Measurements from ENCODE around the gene SOX13. TPM values are rescaled to one million over a fixed set of nuclear protein-coding genes. Genes with fewer than 3 reads are reported as not detected.
"Not testable (repeated sequence)": the region's sequence is repeated elsewhere in the genome, so short reads cannot be mapped to it uniquely, and the experiment has no call there.

SOX13 gene
- total and polyA plus RNA-seq, 12 donors: 7.3 to 18.6 (median 12.1) TPM

DNA sequence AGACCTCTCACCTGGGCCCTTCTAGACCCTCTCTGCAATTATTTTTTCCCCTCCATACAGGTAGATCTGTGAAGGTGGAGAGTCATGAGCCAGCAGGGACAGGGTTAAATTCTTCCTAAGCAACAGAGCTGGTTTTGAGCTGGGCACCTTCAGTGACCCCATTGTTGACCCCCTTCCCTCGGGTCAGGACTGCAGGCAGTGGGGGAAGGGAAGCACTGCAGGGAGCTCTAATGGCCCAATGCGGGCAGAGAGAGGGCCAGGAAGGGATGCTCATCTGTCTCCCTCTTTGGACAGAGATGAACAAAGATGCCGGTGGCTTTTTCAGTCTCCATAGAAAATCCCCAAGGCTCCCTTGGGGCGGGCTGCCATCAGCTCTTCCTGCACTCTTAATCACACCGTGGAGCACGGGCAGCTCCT is 21.4 kb downstream of the SOX13 start:
- no peak for DNase-seq
- no peaks in the 10 kb centered on the region for H3K36me3 ChIP-seq
- no peaks in the 10 kb centered on the region for H3K27me3 ChIP-seq
- H3K4me3 ChIP-seq: no peak overlapping the region
- H3K4me1 ChIP-seq: peaks cover 0 to 90% (median 48%) of the 10 kb centered on the region in 9 donors
- TF ChIP-seq CTCF (IDR thresholded peaks at IDR 0.05): no peak
- peak in 5 of 8 donors; percentile 6 to 41 (median 18) for ATAC-seq
- WGBS, 2 donors: 32 to 46% methylated on average over 6 of the region's 6 CpGs
- intact Hi-C loops (cut with DNase I): loop anchor here in 1 of 10 donors (2.0 kb wide), 1 partner anchor 20 kb away; no protein-coding TSS in a partner anchor
- H3K27ac ChIP-seq: peak overlapping the region in 3 of 10 donors; percentile 33 to 62 (median 34)
- H3K9me3 ChIP-seq: no peaks in the 10 kb centered on the region

- H3K4me1 ChIP-seq: peaks cover 0 to 90% (median 41%) of the 10 kb centered on the region in 9 donors
- ATAC-seq (peak in 7 of 8 donors; percentile 43 to 80 (median 65)), DNase-seq (peak in 1 of 2 donors; percentile 39)
- no peak overlapping the region for H3K4me3 ChIP-seq
- TF ChIP-seq CTCF (IDR thresholded peaks at IDR 0.05): no peak
- no peaks in the 10 kb centered on the region for H3K9me3 ChIP-seq
- intact Hi-C loops (cut with DNase I): loop anchor here in 1 of 10 donors (2.0 kb wide), 1 partner anchor 20 kb away; no protein-coding TSS in a partner anchor
- H3K27ac ChIP-seq: peak overlapping the region in 4 of 10 donors; percentile 22 to 62 (median 37)
- 68% methylated on average over 15 of the region's 15 CpGs for WGBS, 2 donors
- H3K27me3 ChIP-seq: no peaks in the 10 kb centered on the region
- H3K36me3 ChIP-seq: no peaks in the 10 kb centered on the region
Observed at GRCh38 chr1:204094856-204095634, 22.1 kb downstream of the SOX13 start.

GRCh38 chr1:204096931-204097330 is 24.0 kb downstream of the SOX13 start:
- no peak overlapping the region for H3K27ac ChIP-seq
- H3K36me3 ChIP-seq: no peaks in the 10 kb centered on the region
- intact Hi-C loops (cut with DNase I): no loop called here
- ATAC-seq (no peak), DNase-seq (no peak)
- no peaks in the 10 kb centered on the region for H3K9me3 ChIP-seq
- TF ChIP-seq CTCF (IDR thresholded peaks at IDR 0.05): no peak
- H3K27me3 ChIP-seq: no peaks in the 10 kb centered on the region
- 61 to 67% methylated on average over 3 of the region's 3 CpGs for WGBS, 2 donors
- H3K4me1 ChIP-seq: peaks cover 0 to 90% (median 43%) of the 10 kb centered on the region in 9 donors
- H3K4me3 ChIP-seq: no peak overlapping the region

- peaks cover 13 to 90% (median 54%) of the 10 kb centered on the region in 9 donors for H3K4me1 ChIP-seq
- H3K4me3 ChIP-seq: no peak overlapping the region
- intact Hi-C loops (cut with DNase I): no loop called here
- 91 to 92% methylated on average over 4 of the region's 4 CpGs for WGBS, 2 donors
- H3K27me3 ChIP-seq: no peaks in the 10 kb centered on the region
- ATAC-seq (no peak), DNase-seq (no peak)
- H3K27ac ChIP-seq: no peak overlapping the region
- no peak for TF ChIP-seq CTCF (IDR thresholded peaks at IDR 0.05)
- H3K36me3 ChIP-seq: no peaks in the 10 kb centered on the region
- no peaks in the 10 kb centered on the region for H3K9me3 ChIP-seq
Observed at GRCh38 chr1:204098683-204099082, 25.8 kb downstream of the SOX13 start.

GRCh38 chr1:204099754-204100153 is 26.8 kb downstream of the SOX13 start:
- ATAC-seq; intact Hi-C loops (cut with DNase I); H3K27ac ChIP-seq; H3K36me3 ChIP-seq; H3K9me3 ChIP-seq; H3K27me3 ChIP-seq; DNase-seq; H3K4me3 ChIP-seq: not testable (repeated sequence)
- peaks cover 18 to 90% (median 55%) of the 10 kb centered on the region in 9 donors for H3K4me1 ChIP-seq
- WGBS, 2 donors: 89 to 93% methylated on average over 2 of the region's 2 CpGs
